ENCODE data around the gene TSPAN1. TPM values are rescaled to one million over a fixed set of nuclear protein-coding genes. Genes with fewer than 3 reads are reported as not detected.

TSPAN1 gene
- total RNA-seq, 1 experiment from 2014 or later: 26.1 TPM

DNA sequence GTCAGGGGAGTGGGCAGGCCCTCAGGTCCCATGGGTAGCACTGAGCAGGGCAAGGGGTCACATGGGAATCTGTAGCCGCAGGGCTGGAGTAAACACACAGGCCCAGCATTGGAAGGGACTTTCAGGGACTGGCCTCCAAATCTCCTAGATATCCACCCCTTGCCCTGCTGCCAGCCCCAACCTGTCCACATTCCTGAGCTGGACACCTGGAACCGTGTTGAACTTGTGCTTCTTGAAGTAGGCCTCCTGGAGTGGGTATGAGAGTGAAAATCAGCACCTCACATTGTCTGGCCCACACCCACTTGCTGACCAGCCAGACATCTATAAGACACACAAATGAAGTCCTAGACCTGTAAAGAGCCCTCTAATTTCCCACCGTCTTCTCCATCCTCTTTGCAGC is 15.7 kb downstream of the TSPAN1 start:
- intact Hi-C loops (cut with micrococcal nuclease; ENCODE audit: unreplicated experiment): no loop called here
- no TSS peak for BruUV-seq (replicated peaks)
- peaks cover 9% of the 10 kb centered on the region; the same call in 1 of the 2 replicates for H3K36me3 ChIP-seq (ENCODE audit: control insufficient read depth, insufficient read depth, low read length)
- in situ Hi-C loops (cut with HindIII; ENCODE audit: low pct_unique_long_range_greater_than_20kb, low sequenced_read_pairs): no loop called here
- ChIA-PET CTCF (no interaction called here), POLR2A (interaction anchor here (0.6 kb wide), 1 partner anchor 15 kb away, joined by 5 read pairs; no protein-coding TSS in a partner anchor)
- TF ChIP-seq TCF7L2 (IDR thresholded peaks at IDR 0.05; ENCODE audit: low read depth, low read length): no peak
- TF ChIP-seq SIN3A (IDR thresholded peaks at IDR 0.05; ENCODE audit: borderline replicate concordance, insufficient read depth, low read depth, low read length): no peak
- no peak for TF ChIP-seq POLR2AphosphoS5 (IDR thresholded peaks at IDR 0.05; ENCODE audit: low read depth, low read length)
- TF ChIP-seq, protein P1, sequence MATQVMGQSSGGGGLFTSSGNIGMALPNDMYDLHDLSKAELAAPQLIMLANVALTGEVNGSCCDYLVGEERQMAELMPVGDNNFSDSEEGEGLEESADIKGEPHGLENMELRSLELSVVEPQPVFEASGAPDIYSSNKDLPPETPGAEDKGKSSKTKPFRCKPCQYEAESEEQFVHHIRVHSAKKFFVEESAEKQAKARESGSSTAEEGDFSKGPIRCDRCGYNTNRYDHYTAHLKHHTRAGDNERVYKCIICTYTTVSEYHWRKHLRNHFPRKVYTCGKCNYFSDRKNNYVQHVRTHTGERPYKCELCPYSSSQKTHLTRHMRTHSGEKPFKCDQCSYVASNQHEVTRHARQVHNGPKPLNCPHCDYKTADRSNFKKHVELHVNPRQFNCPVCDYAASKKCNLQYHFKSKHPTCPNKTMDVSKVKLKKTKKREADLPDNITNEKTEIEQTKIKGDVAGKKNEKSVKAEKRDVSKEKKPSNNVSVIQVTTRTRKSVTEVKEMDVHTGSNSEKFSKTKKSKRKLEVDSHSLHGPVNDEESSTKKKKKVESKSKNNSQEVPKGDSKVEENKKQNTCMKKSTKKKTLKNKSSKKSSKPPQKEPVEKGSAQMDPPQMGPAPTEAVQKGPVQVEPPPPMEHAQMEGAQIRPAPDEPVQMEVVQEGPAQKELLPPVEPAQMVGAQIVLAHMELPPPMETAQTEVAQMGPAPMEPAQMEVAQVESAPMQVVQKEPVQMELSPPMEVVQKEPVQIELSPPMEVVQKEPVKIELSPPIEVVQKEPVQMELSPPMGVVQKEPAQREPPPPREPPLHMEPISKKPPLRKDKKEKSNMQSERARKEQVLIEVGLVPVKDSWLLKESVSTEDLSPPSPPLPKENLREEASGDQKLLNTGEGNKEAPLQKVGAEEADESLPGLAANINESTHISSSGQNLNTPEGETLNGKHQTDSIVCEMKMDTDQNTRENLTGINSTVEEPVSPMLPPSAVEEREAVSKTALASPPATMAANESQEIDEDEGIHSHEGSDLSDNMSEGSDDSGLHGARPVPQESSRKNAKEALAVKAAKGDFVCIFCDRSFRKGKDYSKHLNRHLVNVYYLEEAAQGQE (IDR thresholded peaks at IDR 0.05; ENCODE audit: insufficient read depth in 1 of 2, low read depth in 2 of 2, low read length in 1 of 2): no peak
- TF ChIP-seq, protein P2, sequence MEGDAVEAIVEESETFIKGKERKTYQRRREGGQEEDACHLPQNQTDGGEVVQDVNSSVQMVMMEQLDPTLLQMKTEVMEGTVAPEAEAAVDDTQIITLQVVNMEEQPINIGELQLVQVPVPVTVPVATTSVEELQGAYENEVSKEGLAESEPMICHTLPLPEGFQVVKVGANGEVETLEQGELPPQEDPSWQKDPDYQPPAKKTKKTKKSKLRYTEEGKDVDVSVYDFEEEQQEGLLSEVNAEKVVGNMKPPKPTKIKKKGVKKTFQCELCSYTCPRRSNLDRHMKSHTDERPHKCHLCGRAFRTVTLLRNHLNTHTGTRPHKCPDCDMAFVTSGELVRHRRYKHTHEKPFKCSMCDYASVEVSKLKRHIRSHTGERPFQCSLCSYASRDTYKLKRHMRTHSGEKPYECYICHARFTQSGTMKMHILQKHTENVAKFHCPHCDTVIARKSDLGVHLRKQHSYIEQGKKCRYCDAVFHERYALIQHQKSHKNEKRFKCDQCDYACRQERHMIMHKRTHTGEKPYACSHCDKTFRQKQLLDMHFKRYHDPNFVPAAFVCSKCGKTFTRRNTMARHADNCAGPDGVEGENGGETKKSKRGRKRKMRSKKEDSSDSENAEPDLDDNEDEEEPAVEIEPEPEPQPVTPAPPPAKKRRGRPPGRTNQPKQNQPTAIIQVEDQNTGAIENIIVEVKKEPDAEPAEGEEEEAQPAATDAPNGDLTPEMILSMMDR (IDR thresholded peaks at IDR 0.05): no peak
- H3K27ac ChIP-seq (ENCODE audit: low read length): no peak overlapping the region
- ATAC-seq (no peak), DNase-seq (ENCODE audit: low read depth, low spot score) (no peak)
- no peaks in the 10 kb centered on the region for H3K9me3 ChIP-seq (ENCODE audit: control insufficient read depth, insufficient read depth, low read depth, low read length)
- H3K27me3 ChIP-seq (ENCODE audit: control insufficient read depth, insufficient read depth, low read length): no peaks in the 10 kb centered on the region
- H3K4me3 ChIP-seq (ENCODE audit: low read depth in 2 of 2, low read length in 2 of 2): no peak overlapping the region
- peaks cover 13% of the 10 kb centered on the region for H3K4me1 ChIP-seq (ENCODE audit: control insufficient read depth, insufficient read depth, low read length)

DNA sequence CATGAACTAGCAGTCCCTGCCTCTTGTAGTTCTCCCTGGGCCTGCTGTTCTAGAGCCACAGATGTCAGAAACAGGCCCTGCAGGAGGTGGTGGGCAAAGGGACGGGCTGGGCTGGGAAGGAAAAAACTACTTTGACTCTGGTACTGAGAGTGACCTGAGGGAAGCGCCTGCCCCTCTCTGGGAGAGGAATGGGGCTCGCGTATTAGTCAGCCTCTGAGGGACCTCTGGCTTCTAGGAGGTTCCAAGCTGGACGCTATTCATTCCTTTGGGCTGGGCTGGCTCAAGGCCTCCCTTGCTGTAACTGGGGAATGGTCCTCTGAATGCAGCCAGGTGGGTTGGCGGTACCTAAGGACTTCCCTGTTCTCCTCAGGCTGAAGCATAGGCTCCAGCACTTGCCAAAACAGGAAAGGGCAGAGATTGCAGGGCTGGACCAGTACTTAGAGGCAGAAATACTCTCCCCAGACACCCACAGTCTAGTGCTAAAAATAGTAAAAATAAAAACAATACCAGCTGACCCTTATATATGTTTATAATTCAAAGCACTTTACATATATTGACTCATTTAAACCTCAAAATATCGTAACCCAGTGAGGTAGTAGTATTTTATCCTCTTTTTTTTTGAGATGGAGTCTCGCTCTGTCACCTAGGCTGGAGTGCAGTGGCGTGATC is 16.3 kb downstream of the TSPAN1 start:
- Histone ChIP-seq H3K4me1 (ENCODE audit: control insufficient read depth, insufficient read depth, low read length) (peaks cover 9% of the 10 kb centered on the region), H3K4me3 (ENCODE audit: low read depth in 2 of 2, low read length in 2 of 2) (no peak overlapping the region), H3K27me3 (ENCODE audit: control insufficient read depth, insufficient read depth, low read length) (no peaks in the 10 kb centered on the region), H3K36me3 (ENCODE audit: control insufficient read depth, insufficient read depth, low read length) (peaks cover 9% of the 10 kb centered on the region; the same call in 1 of the 2 replicates), H3K9me3 (ENCODE audit: control insufficient read depth, insufficient read depth, low read depth, low read length) (no peaks in the 10 kb centered on the region), H3K27ac (ENCODE audit: low read length) (no peak overlapping the region)
- CTCF ChIA-PET: interaction anchor here (0.6 kb wide), 1 partner anchor 53 kb away, joined by 3 read pairs; no protein-coding TSS in a partner anchor
- TF ChIP-seq, protein P1 (IDR thresholded peaks at IDR 0.05; ENCODE audit: insufficient read depth in 1 of 2, low read depth in 2 of 2, low read length in 1 of 2): no peak
- TF ChIP-seq, protein P2 (IDR thresholded peaks at IDR 0.05): no peak
- no peak for TF ChIP-seq POLR2AphosphoS5 (IDR thresholded peaks at IDR 0.05; ENCODE audit: low read depth, low read length)
- no peak for TF ChIP-seq TCF7L2 (IDR thresholded peaks at IDR 0.05; ENCODE audit: low read depth, low read length)
- TF ChIP-seq SIN3A (IDR thresholded peaks at IDR 0.05; ENCODE audit: borderline replicate concordance, insufficient read depth, low read depth, low read length): no peak
- in situ Hi-C loops (cut with HindIII; ENCODE audit: low pct_unique_long_range_greater_than_20kb, low sequenced_read_pairs) (no loop called here), intact Hi-C loops (cut with micrococcal nuclease; ENCODE audit: unreplicated experiment) (no loop called here)
- BruUV-seq (replicated peaks): no TSS peak
- POLR2A ChIA-PET: no interaction called here
- ATAC-seq (no peak), DNase-seq (ENCODE audit: low read depth, low spot score) (no peak)
